GM15510 (cell line): ENCODE data around the gene NDUFAF2.

Experiments
- POLR2A ChIP-seq: IDR thresholded peaks from 3 replicates; pipeline ENCODE4 v1.6.1; 2011; ENCODE audit warnings: borderline replicate concordance; ENCODE audit not compliant: insufficient read length; ENCODE audit errors: extremely low read depth

NDUFAF2 gene

GRCh38 chr5:60944904-60945812 lies at the start of gene NDUFAF2, which contains the start of gene ERCC8:
Gene NDUFAF2 (plus strand): TSS chr5:60945205. CDS start chr5:60945256, 51 bp downstream.
Gene ERCC8 (minus strand): TSS chr5:60945070. CDS start chr5:60945008, 62 bp downstream.
- TF ChIP-seq POLR2A = peak; percentile 68

- no peak for TF ChIP-seq POLR2A
These were observed 48.0 kb upstream of the NDUFAF2 start for GRCh38 chr5:60896991-60897390.

GRCh38 chr5:60903356-60903755 lies 41.6 kb upstream of the NDUFAF2 start:
- no peak for TF ChIP-seq POLR2A

GRCh38 chr5:60916646-60917045 lies 28.4 kb upstream of the NDUFAF2 start:
- no peak for TF ChIP-seq POLR2A

- no peak for TF ChIP-seq POLR2A
These were observed 26.5 kb upstream of the NDUFAF2 start for GRCh38 chr5:60918466-60918865.

- TF ChIP-seq POLR2A = no peak
These were observed 17.6 kb upstream of the NDUFAF2 start for GRCh38 chr5:60927450-60927849.

- TF ChIP-seq POLR2A = no peak
These were observed 16.0 kb upstream of the NDUFAF2 start for GRCh38 chr5:60929024-60929423.

- no peak for TF ChIP-seq POLR2A
These were observed 1.4 kb upstream of the NDUFAF2 start for GRCh38 chr5:60943624-60944023.

GRCh38 chr5:60945813-60946187 lies 795 bp downstream of the NDUFAF2 start:
- TF ChIP-seq POLR2A = no peak

GRCh38 chr5:60948738-60949137 lies 3.7 kb downstream of the NDUFAF2 start:
- no peak for TF ChIP-seq POLR2A

- no peak for TF ChIP-seq POLR2A
These were observed 10.2 kb downstream of the NDUFAF2 start for GRCh38 chr5:60955239-60955638.

GRCh38 chr5:60958088-60958487 lies 13.1 kb downstream of the NDUFAF2 start:
- TF ChIP-seq POLR2A = no peak

GRCh38 chr5:60958712-60959111 lies 13.7 kb downstream of the NDUFAF2 start:
- TF ChIP-seq POLR2A = no peak

- no peak for TF ChIP-seq POLR2A
These were observed 14.2 kb downstream of the NDUFAF2 start for GRCh38 chr5:60959156-60959555.

GRCh38 chr5:60960591-60960990 lies 15.6 kb downstream of the NDUFAF2 start:
- TF ChIP-seq POLR2A = no peak

GRCh38 chr5:60961685-60962084 lies 16.7 kb downstream of the NDUFAF2 start:
- no peak for TF ChIP-seq POLR2A

GRCh38 chr5:60972231-60972630 lies 27.2 kb downstream of the NDUFAF2 start:
- TF ChIP-seq POLR2A = no peak

- no peak for TF ChIP-seq POLR2A
These were observed 33.1 kb downstream of the NDUFAF2 start for GRCh38 chr5:60977956-60978737.
